UCSD-AML1 (cell line): ENCODE data around the gene PABPC1L.
"Not testable (repeated sequence)": the region's sequence is repeated elsewhere in the genome, so short reads cannot be mapped to it uniquely, and the experiment has no call there.

Experiments
- DNase-seq: peaks from one replicate; lab custom pipeline; 2025; ENCODE audit not compliant: unreplicated experiment; lab: John Stamatoyannopoulos, UW

PABPC1L gene

GRCh38 chr20:44909872-44910689 is at the start of gene PABPC1L:
Gene PABPC1L (plus strand): TSS chr20:44910060. CDS start chr20:44910144, 84 bp downstream.
- peak; percentile 77 for DNase-seq

- no peak for DNase-seq
Measured at GRCh38 chr20:44861531-44862006, 48.3 kb upstream of the PABPC1L start.

- DNase-seq, result no peak
Measured at GRCh38 chr20:44862286-44862685, 47.6 kb upstream of the PABPC1L start.

GRCh38 chr20:44863365-44864084 is 46.3 kb upstream of the PABPC1L start:
- DNase-seq, result not testable (repeated sequence)

GRCh38 chr20:44864493-44864892 is 45.4 kb upstream of the PABPC1L start:
- not testable (repeated sequence) for DNase-seq

GRCh38 chr20:44866703-44867335 is 43.0 kb upstream of the PABPC1L start:
- no peak for DNase-seq

GRCh38 chr20:44869471-44869870 is 40.4 kb upstream of the PABPC1L start:
- no peak for DNase-seq

- not testable (repeated sequence) for DNase-seq
Measured at GRCh38 chr20:44882360-44882759, 27.5 kb upstream of the PABPC1L start.

GRCh38 chr20:44883214-44883902 is 26.5 kb upstream of the PABPC1L start:
- no peak for DNase-seq

GRCh38 chr20:44884907-44885391 is 24.9 kb upstream of the PABPC1L start:
- DNase-seq, result no peak

GRCh38 chr20:44885392-44886265 is 24.2 kb upstream of the PABPC1L start, which contains the start of gene YWHAB:
Gene YWHAB (plus strand): TSS chr20:44885705. CDS start chr20:44901534, 15,829 bp downstream.
- DNase-seq, result peak; percentile 99

GRCh38 chr20:44886266-44886651 is 23.6 kb upstream of the PABPC1L start:
- DNase-seq, result no peak

GRCh38 chr20:44886828-44887227 is 23.0 kb upstream of the PABPC1L start:
- no peak for DNase-seq

- DNase-seq, result no peak
Measured at GRCh38 chr20:44887466-44887865, 22.4 kb upstream of the PABPC1L start.

GRCh38 chr20:44888226-44889103 is 21.4 kb upstream of the PABPC1L start:
- no peak for DNase-seq

GRCh38 chr20:44891826-44892225 is 18.0 kb upstream of the PABPC1L start:
- no peak for DNase-seq

GRCh38 chr20:44894959-44895358 is 14.9 kb upstream of the PABPC1L start:
- DNase-seq, result no peak

GRCh38 chr20:44896583-44896982 is 13.3 kb upstream of the PABPC1L start:
- DNase-seq, result no peak

- no peak for DNase-seq
Measured at GRCh38 chr20:44897133-44897532, 12.7 kb upstream of the PABPC1L start.
